ENCODE measurements around the gene PTPN21. TPM values are rescaled to one million over a fixed set of nuclear protein-coding genes. Genes with fewer than 3 reads are reported as not detected.

The PTPN21 gene
- polyA plus RNA-seq, 1 donor from 2014 or later = not detected

DNA sequence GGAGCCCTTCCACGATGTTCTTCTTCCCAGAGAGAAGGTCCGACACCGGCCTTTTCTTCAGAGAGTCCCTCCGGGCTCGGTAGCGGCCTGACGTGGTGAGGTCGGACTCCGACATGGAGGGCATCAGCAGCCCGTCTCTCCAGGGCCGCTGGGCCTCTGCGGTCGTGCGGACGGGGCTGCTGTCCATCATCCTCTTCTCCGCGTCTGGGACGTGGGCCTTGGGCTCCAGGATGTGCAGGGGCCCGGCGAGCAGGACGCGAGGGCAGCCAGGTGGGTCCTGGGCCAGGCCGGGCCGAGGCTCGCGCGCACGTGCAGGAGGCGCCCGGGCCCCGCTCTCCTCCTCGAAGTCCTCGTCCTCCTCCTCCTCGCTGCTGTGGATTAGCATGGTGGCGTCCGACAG, 75.9 kb downstream of the PTPN21 start:
- H3K27me3 Mint-ChIP-seq = peaks cover 9% of the 10 kb centered on the region
- no peak overlapping the region for H3K27ac Mint-ChIP-seq
- H3K9me3 Mint-ChIP-seq = peaks cover 0 to 3% (median 3%) of the 10 kb centered on the region in 3 donors
- peaks cover 3% of the 10 kb centered on the region for H3K36me3 Mint-ChIP-seq
- no peaks in the 10 kb centered on the region for H3K4me1 Mint-ChIP-seq
- H3K4me3 Mint-ChIP-seq = no peak overlapping the region

- H3K36me3 Mint-ChIP-seq = no peaks in the 10 kb centered on the region
- H3K9me3 Mint-ChIP-seq = peaks cover 0 to 3% (median 0%) of the 10 kb centered on the region in 3 donors
- peak overlapping the region in 1 of 3 donors; percentile 35 for H3K27ac Mint-ChIP-seq
- H3K27me3 Mint-ChIP-seq = peaks cover 3% of the 10 kb centered on the region
- H3K4me3 Mint-ChIP-seq = no peak overlapping the region
- peaks cover 0 to 2% (median 0%) of the 10 kb centered on the region in 3 donors for H3K4me1 Mint-ChIP-seq
These were observed 77.1 kb downstream of the PTPN21 start for GRCh38 chr14:88477513-88478250.

DNA sequence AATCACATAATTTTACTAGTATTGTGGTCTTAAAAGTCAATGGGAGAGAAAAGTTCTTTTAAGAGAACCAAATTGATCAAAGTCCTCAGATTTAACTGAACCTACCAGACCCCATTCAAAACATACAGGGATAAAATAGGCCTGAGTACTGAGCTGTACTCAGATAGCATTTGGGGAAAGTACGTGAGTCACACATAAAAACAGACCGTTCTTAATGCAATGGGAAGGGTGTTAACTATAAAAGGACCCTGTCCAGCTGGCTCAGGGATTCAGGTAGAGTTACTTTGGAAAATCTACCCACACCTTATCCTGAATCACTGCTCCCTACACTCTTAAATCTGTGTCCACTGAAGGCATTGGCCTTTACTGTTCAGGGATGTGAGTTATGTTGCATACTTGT, 78.0 kb downstream of the PTPN21 start:
- H3K4me3 Mint-ChIP-seq = no peak overlapping the region
- no peak overlapping the region for H3K27ac Mint-ChIP-seq
- H3K36me3 Mint-ChIP-seq = no peaks in the 10 kb centered on the region

DNA sequence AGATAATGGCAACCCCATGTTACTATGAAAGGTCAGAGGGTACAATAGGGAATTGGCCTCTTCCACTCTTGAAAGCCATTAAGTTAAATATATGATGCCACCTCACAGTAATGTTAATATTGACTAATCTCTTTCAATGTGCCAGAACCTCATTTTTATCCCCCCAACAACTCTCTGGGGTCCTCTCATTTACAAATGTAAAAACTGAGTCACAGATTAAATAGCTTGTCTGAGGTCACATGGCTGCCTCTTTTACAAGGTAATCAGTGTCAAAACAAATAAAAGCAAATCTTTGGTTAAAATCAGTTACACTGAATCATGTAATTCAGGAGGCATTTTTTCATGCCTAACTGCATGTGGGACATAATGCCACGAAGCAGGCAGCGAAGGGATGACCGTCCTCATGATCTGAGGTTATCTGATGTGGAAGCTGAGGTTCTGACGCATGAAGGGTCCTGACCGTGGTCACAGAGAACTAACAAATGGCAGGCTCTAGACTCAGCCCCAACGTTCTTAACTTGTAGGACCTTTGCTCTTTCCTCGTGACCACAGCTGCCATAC, 78.5 kb downstream of the PTPN21 start:
- H3K4me1 Mint-ChIP-seq = peaks cover 0 to 2% (median 0%) of the 10 kb centered on the region in 3 donors
- no peaks in the 10 kb centered on the region for H3K36me3 Mint-ChIP-seq
- no peak overlapping the region for H3K4me3 Mint-ChIP-seq
- H3K9me3 Mint-ChIP-seq = peaks cover 0 to 3% (median 0%) of the 10 kb centered on the region in 3 donors
- no peak overlapping the region for H3K27ac Mint-ChIP-seq
- no peaks in the 10 kb centered on the region for H3K27me3 Mint-ChIP-seq

More for the DNA sequence above, 78.0 kb downstream of the PTPN21 start:
- Mint-ChIP-seq H3K9me3 (peaks cover 0 to 3% (median 0%) of the 10 kb centered on the region in 3 donors), H3K27me3 (no peaks in the 10 kb centered on the region), H3K4me1 (peaks cover 0 to 2% (median 0%) of the 10 kb centered on the region in 3 donors)

GRCh38 chr14:88473791-88474190, 81.0 kb downstream of the PTPN21 start:
- Mint-ChIP-seq H3K9me3 (peaks cover 0 to 3% (median 0%) of the 10 kb centered on the region in 3 donors), H3K4me3 (no peak overlapping the region), H3K36me3 (no peaks in the 10 kb centered on the region), H3K4me1 (peaks cover 0 to 2% (median 0%) of the 10 kb centered on the region in 3 donors), H3K27ac (peak overlapping the region in 1 of 3 donors; percentile 61), H3K27me3 (no peaks in the 10 kb centered on the region)

- H3K4me1 Mint-ChIP-seq = peaks cover 0 to 2% (median 0%) of the 10 kb centered on the region in 3 donors
- no peak overlapping the region for H3K4me3 Mint-ChIP-seq
- H3K27ac Mint-ChIP-seq = no peak overlapping the region
- H3K27me3 Mint-ChIP-seq = no peaks in the 10 kb centered on the region
- H3K9me3 Mint-ChIP-seq = no peaks in the 10 kb centered on the region
- peaks cover 2% of the 10 kb centered on the region for H3K36me3 Mint-ChIP-seq
These were observed 84.0 kb downstream of the PTPN21 start for GRCh38 chr14:88470542-88471440.

DNA sequence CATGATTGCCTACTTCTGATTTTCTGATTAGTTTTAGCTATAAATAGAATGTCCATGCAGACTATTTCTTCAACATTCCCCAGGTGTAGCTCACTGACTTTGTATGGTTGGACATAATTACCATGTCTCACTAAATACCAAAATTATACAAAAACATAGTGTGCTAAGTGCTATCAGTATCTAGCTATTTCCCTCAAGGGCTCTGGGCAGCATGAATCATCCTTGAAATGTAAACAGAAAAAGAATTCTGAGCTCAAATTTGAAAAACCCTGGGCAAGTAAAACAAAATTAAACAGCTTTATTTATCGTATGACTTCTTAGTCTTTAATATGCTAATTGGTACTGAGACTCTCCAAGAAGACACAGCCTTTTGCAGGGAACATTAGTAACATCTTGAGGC, 86.4 kb downstream of the PTPN21 start:
- H3K4me1 Mint-ChIP-seq = no peaks in the 10 kb centered on the region
- no peak overlapping the region for H3K4me3 Mint-ChIP-seq
- peaks cover 0 to 2% (median 0%) of the 10 kb centered on the region in 3 donors for H3K9me3 Mint-ChIP-seq
- peaks cover 2% of the 10 kb centered on the region for H3K36me3 Mint-ChIP-seq
- H3K27me3 Mint-ChIP-seq = peaks cover 2% of the 10 kb centered on the region
- H3K27ac Mint-ChIP-seq = no peak overlapping the region

GRCh38 chr14:88463318-88463717, 91.5 kb downstream of the PTPN21 start:
- Mint-ChIP-seq H3K27ac (no peak overlapping the region), H3K4me1 (no peaks in the 10 kb centered on the region), H3K36me3 (peaks cover 3% of the 10 kb centered on the region), H3K4me3 (no peak overlapping the region), H3K9me3 (peaks cover 2 to 3% (median 2%) of the 10 kb centered on the region in 3 donors), H3K27me3 (peaks cover 2% of the 10 kb centered on the region)

DNA sequence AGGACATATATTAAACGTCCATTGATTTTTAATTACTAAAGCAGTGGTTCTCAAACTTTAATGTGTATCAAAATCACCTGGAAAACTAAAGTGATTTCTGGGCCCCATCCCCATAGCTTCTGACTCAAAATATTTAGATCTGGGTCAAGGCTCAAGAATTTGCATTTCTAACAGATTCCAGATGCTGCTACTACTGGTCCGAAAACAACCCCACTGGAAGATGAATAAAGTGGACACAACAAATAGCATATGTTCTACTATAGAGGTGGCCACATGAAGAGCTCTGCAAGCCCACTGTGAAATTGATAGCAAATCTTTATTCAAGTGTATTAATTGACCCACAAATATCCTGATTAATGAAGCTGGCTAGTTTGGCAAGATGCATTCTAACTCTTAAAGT, 99.9 kb downstream of the PTPN21 start:
- no peaks in the 10 kb centered on the region for H3K27me3 Mint-ChIP-seq
- peaks cover 4 to 7% (median 7%) of the 10 kb centered on the region in 3 donors for H3K9me3 Mint-ChIP-seq
- no peak overlapping the region for H3K27ac Mint-ChIP-seq
- peaks cover 0 to 2% (median 0%) of the 10 kb centered on the region in 3 donors for H3K4me1 Mint-ChIP-seq
- peaks cover 13% of the 10 kb centered on the region for H3K36me3 Mint-ChIP-seq
- no peak overlapping the region for H3K4me3 Mint-ChIP-seq

GRCh38 chr14:88452231-88452630, 102.6 kb downstream of the PTPN21 start:
- peaks cover 2 to 10% (median 7%) of the 10 kb centered on the region in 3 donors for H3K9me3 Mint-ChIP-seq
- H3K36me3 Mint-ChIP-seq = peaks cover 14% of the 10 kb centered on the region
- peaks cover 0 to 1% (median 0%) of the 10 kb centered on the region in 3 donors for H3K4me1 Mint-ChIP-seq
- no peak overlapping the region for H3K4me3 Mint-ChIP-seq
- H3K27me3 Mint-ChIP-seq = no peaks in the 10 kb centered on the region
- H3K27ac Mint-ChIP-seq = no peak overlapping the region

- Mint-ChIP-seq H3K4me3 (no peak overlapping the region), H3K27ac (no peak overlapping the region), H3K9me3 (peaks cover 1 to 4% (median 2%) of the 10 kb centered on the region in 3 donors), H3K27me3 (no peaks in the 10 kb centered on the region), H3K36me3 (peaks cover 11% of the 10 kb centered on the region), H3K4me1 (no peaks in the 10 kb centered on the region)
These were observed 115.7 kb downstream of the PTPN21 start for GRCh38 chr14:88439088-88439487.

GRCh38 chr14:88437658-88438057, 117.1 kb downstream of the PTPN21 start:
- H3K27ac Mint-ChIP-seq = no peak overlapping the region
- peaks cover 0 to 4% (median 2%) of the 10 kb centered on the region in 3 donors for H3K9me3 Mint-ChIP-seq
- peaks cover 11% of the 10 kb centered on the region for H3K36me3 Mint-ChIP-seq
- no peaks in the 10 kb centered on the region for H3K4me1 Mint-ChIP-seq
- no peaks in the 10 kb centered on the region for H3K27me3 Mint-ChIP-seq
- no peak overlapping the region for H3K4me3 Mint-ChIP-seq

- Mint-ChIP-seq H3K4me1 (no peaks in the 10 kb centered on the region), H3K4me3 (no peak overlapping the region), H3K27ac (no peak overlapping the region), H3K36me3 (peaks cover 3% of the 10 kb centered on the region), H3K9me3 (peaks cover 0 to 4% (median 0%) of the 10 kb centered on the region in 3 donors), H3K27me3 (no peaks in the 10 kb centered on the region)
These were observed 123.8 kb downstream of the PTPN21 start for GRCh38 chr14:88430976-88431375.

DNA sequence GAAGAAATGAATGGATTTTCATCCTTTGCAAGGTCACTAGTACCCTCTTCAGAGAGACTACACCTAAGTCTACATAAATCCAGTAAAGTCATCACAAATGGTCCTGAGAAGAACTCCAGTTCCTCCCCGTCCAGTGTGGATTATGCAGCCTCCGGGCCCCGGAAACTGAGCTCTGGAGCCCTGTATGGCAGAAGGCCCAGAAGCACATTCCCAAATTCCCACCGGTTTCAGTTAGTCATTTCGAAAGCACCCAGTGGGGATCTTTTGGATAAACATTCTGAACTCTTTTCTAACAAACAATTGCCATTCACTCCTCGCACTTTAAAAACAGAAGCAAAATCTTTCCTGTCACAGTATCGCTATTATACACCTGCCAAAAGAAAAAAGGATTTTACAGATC, 128.5 kb downstream of the PTPN21 start:
- H3K36me3 Mint-ChIP-seq = peaks cover 3% of the 10 kb centered on the region
- no peak overlapping the region for H3K27ac Mint-ChIP-seq
- no peak overlapping the region for H3K4me3 Mint-ChIP-seq
- H3K4me1 Mint-ChIP-seq = no peaks in the 10 kb centered on the region
- H3K27me3 Mint-ChIP-seq = no peaks in the 10 kb centered on the region
- H3K9me3 Mint-ChIP-seq = no peaks in the 10 kb centered on the region

DNA sequence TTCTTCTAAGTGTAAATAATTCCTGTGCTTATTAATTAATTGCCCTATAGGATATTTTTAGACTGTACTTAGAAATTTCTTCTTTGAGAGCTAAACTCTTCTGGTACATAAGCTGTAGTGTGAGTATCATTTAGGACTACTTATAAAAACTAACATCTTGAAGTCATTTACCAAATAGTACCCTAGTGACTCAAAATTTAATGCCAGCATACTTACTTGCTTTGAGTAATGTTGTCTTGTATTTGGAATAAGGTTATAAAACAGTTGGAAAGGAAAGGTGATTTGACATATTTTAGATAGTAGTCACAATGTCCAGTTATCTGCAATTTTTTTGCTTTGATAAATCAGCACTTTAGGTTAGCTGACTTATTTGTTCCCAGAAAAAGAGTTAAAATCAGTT, 130.2 kb downstream of the PTPN21 start:
- H3K27me3 Mint-ChIP-seq = no peaks in the 10 kb centered on the region
- H3K9me3 Mint-ChIP-seq = no peaks in the 10 kb centered on the region
- H3K4me1 Mint-ChIP-seq = no peaks in the 10 kb centered on the region
- peaks cover 5% of the 10 kb centered on the region for H3K36me3 Mint-ChIP-seq
- no peak overlapping the region for H3K27ac Mint-ChIP-seq
- H3K4me3 Mint-ChIP-seq = no peak overlapping the region

Data from IgD-negative memory B cell (primary cell).